Measurements from ENCODE around the gene CFAP61.

Gene CFAP61

GRCh38 chr20:20322912-20323311 lies 270.6 kb downstream of the CFAP61 start:
- TF ChIP-seq MYC (IDR thresholded peaks at IDR 0.05; ENCODE audit: low read depth, low read length) (no peak), MAX (IDR thresholded peaks at IDR 0.05; ENCODE audit: low read depth, low read length) (no peak), CTCF (IDR thresholded peaks at IDR 0.05; ENCODE audit: low read depth, low read length) (no peak), POLR2A (IDR thresholded peaks at IDR 0.05; ENCODE audit: extremely low read depth, insufficient read length) (no peak)
- no peak overlapping the region for H3K4me3 ChIP-seq (ENCODE audit: low read depth, low read length)
- DNase-seq (ENCODE audit: low read depth), result no peak

- no peak for TF ChIP-seq CTCF (IDR thresholded peaks at IDR 0.05; ENCODE audit: low read depth, low read length)
- TF ChIP-seq MAX (IDR thresholded peaks at IDR 0.05; ENCODE audit: low read depth, low read length), result no peak
- no peak for TF ChIP-seq MYC (IDR thresholded peaks at IDR 0.05; ENCODE audit: low read depth, low read length)
- TF ChIP-seq POLR2A (IDR thresholded peaks at IDR 0.05; ENCODE audit: extremely low read depth, insufficient read length), result no peak
- DNase-seq (ENCODE audit: low read depth), result no peak
- H3K4me3 ChIP-seq (ENCODE audit: low read depth, low read length), result no peak overlapping the region
Measured at GRCh38 chr20:20327746-20328145, 275.4 kb downstream of the CFAP61 start.

GRCh38 chr20:20329564-20329963 lies 277.2 kb downstream of the CFAP61 start:
- DNase-seq (ENCODE audit: low read depth), result no peak
- TF ChIP-seq MYC (IDR thresholded peaks at IDR 0.05; ENCODE audit: low read depth, low read length) (no peak), CTCF (IDR thresholded peaks at IDR 0.05; ENCODE audit: low read depth, low read length) (no peak), POLR2A (IDR thresholded peaks at IDR 0.05; ENCODE audit: extremely low read depth, insufficient read length) (no peak), MAX (IDR thresholded peaks at IDR 0.05; ENCODE audit: low read depth, low read length) (no peak)
- H3K4me3 ChIP-seq (ENCODE audit: low read depth, low read length), result no peak overlapping the region

- TF ChIP-seq CTCF (IDR thresholded peaks at IDR 0.05; ENCODE audit: low read depth, low read length), result no peak
- no peak for TF ChIP-seq MYC (IDR thresholded peaks at IDR 0.05; ENCODE audit: low read depth, low read length)
- no peak for TF ChIP-seq MAX (IDR thresholded peaks at IDR 0.05; ENCODE audit: low read depth, low read length)
- no peak for TF ChIP-seq POLR2A (IDR thresholded peaks at IDR 0.05; ENCODE audit: extremely low read depth, insufficient read length)
- no peak overlapping the region for H3K4me3 ChIP-seq (ENCODE audit: low read depth, low read length)
- no peak for DNase-seq (ENCODE audit: low read depth)
Measured at GRCh38 chr20:20331156-20331555, 278.8 kb downstream of the CFAP61 start.

GRCh38 chr20:20331817-20332216 lies 279.5 kb downstream of the CFAP61 start:
- TF ChIP-seq MAX (IDR thresholded peaks at IDR 0.05; ENCODE audit: low read depth, low read length), result no peak
- peak; percentile 29; the same call in 1 of the 2 replicates for TF ChIP-seq MYC (IDR thresholded peaks at IDR 0.05; ENCODE audit: low read depth, low read length)
- H3K4me3 ChIP-seq (ENCODE audit: low read depth, low read length), result no peak overlapping the region
- peak; percentile 91 for DNase-seq (ENCODE audit: low read depth)

GRCh38 chr20:20333866-20334265 lies 281.5 kb downstream of the CFAP61 start:
- peak; percentile 84 for DNase-seq (ENCODE audit: low read depth)
- TF ChIP-seq POLR2A (IDR thresholded peaks at IDR 0.05; ENCODE audit: extremely low read depth, insufficient read length), result no peak
- no peak for TF ChIP-seq CTCF (IDR thresholded peaks at IDR 0.05; ENCODE audit: low read depth, low read length)
- no peak for TF ChIP-seq MAX (IDR thresholded peaks at IDR 0.05; ENCODE audit: low read depth, low read length)
- no peak for TF ChIP-seq MYC (IDR thresholded peaks at IDR 0.05; ENCODE audit: low read depth, low read length)
- no peak overlapping the region for H3K4me3 ChIP-seq (ENCODE audit: low read depth, low read length)

Measured in NB4 (cell line).